Esophagus muscularis mucosa (tissue), 4 donors: ENCODE data around the gene RBM19.

ENCODE experiments used
- EP300 ChIP-seq: sonication (generic); formaldehyde crosslinking; IDR thresholded peaks from one replicate; pipeline ENCODE4 v1.6.1; 2017; ENCODE audit warnings: antibody characterized with exemption
- POLR2A ChIP-seq: fragments of 450-650 bp; IDR thresholded peaks from one replicate; pipeline ENCODE4 v1.6.1; 2017; ENCODE audit warnings: antibody characterized with exemption, moderate library complexity, mild to moderate bottlenecking, low read depth
- POLR2AphosphoS5 ChIP-seq, 2 donors: sonication (generic); formaldehyde crosslinking; IDR thresholded peaks; one replicate each; pipeline ENCODE4 v1.6.1; 2017; ENCODE audit warnings: antibody characterized with exemption in 2 of 2
- TF ChIP-seq, protein P1 (sequence below), 3 experiments: fragments of 200-600 bp in 2 of 3; fragments of 450-650 bp in 1 of 3; sonication (generic) in 2 of 3; IDR thresholded peaks; one replicate each; pipeline ENCODE4 v1.5.1; 2017 to 2019; ENCODE audit warnings: antibody characterized with exemption in 3 of 3, mild to moderate bottlenecking in 2 of 3, moderate library complexity in 1 of 3

DNA sequence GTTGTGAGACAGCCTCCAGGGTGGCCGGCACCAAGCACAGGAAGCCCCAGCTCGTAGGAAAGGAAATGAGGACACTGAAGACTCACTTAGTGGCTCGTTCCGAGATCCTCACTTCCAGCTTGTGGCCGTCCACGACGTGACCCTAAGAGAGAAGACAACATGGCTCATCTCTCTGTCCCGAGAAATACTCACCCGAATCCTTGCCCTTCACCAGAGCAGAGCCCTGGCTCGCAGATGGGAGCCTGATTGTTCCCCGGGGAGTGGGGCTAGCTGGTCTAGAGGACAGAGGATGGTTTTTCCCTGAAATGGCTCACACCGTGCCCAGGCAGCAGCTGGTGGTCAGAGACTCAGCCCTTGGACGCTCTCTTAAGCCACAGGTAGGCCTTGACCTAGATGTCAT, 47.8 kb downstream of the RBM19 start:
- TF ChIP-seq EP300 (no peak), POLR2A (no peak), POLR2AphosphoS5 (IDR thresholded peaks at IDR 0.05) (no peak)
- TF ChIP-seq, protein P1, sequence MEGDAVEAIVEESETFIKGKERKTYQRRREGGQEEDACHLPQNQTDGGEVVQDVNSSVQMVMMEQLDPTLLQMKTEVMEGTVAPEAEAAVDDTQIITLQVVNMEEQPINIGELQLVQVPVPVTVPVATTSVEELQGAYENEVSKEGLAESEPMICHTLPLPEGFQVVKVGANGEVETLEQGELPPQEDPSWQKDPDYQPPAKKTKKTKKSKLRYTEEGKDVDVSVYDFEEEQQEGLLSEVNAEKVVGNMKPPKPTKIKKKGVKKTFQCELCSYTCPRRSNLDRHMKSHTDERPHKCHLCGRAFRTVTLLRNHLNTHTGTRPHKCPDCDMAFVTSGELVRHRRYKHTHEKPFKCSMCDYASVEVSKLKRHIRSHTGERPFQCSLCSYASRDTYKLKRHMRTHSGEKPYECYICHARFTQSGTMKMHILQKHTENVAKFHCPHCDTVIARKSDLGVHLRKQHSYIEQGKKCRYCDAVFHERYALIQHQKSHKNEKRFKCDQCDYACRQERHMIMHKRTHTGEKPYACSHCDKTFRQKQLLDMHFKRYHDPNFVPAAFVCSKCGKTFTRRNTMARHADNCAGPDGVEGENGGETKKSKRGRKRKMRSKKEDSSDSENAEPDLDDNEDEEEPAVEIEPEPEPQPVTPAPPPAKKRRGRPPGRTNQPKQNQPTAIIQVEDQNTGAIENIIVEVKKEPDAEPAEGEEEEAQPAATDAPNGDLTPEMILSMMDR (IDR thresholded peaks at IDR 0.05): no peak
